ENCODE measurements around the gene GRM8.

GRM8 gene

GRCh38 chr7:127252778-127253280, at the start of gene GRM8:
TSS of gene GRM8 (minus strand) at chr7:127252941.
- DNase-seq (ENCODE audit: low read depth in 2 of 2): peak in 1 of 2 donors; percentile 6

GRCh38 chr7:127290801-127291361, 38.1 kb upstream of the GRM8 start:
- no peak for DNase-seq (ENCODE audit: low read depth in 2 of 2)

GRCh38 chr7:127290116-127290655, 37.4 kb upstream of the GRM8 start:
- DNase-seq (ENCODE audit: low read depth in 2 of 2): no peak

- no peak for DNase-seq (ENCODE audit: low read depth in 2 of 2)
Observed at GRCh38 chr7:127287133-127287532, 34.4 kb upstream of the GRM8 start.

- no peak for DNase-seq (ENCODE audit: low read depth in 2 of 2)
Observed at GRCh38 chr7:127270093-127270492, 17.4 kb upstream of the GRM8 start.

GRCh38 chr7:127266047-127266446, 13.3 kb upstream of the GRM8 start:
- no peak for DNase-seq (ENCODE audit: low read depth in 2 of 2)

- no peak for DNase-seq (ENCODE audit: low read depth in 2 of 2)
Observed at GRCh38 chr7:127264219-127264618, 11.5 kb upstream of the GRM8 start.

GRCh38 chr7:127258111-127258510, 5.4 kb upstream of the GRM8 start:
- no peak for DNase-seq (ENCODE audit: low read depth in 2 of 2)

- no peak for DNase-seq (ENCODE audit: low read depth in 2 of 2)
Observed at GRCh38 chr7:127257086-127257485, 4.3 kb upstream of the GRM8 start.

- no peak for DNase-seq (ENCODE audit: low read depth in 2 of 2)
Observed at GRCh38 chr7:127256041-127256725, 3.4 kb upstream of the GRM8 start.

- DNase-seq (ENCODE audit: low read depth in 2 of 2): no peak
Observed at GRCh38 chr7:127254163-127254684, 1.5 kb upstream of the GRM8 start.

- peak; percentile 49 to 51 for DNase-seq (ENCODE audit: low read depth in 2 of 2)
Observed at GRCh38 chr7:127253281-127254162, 781 bp upstream of the GRM8 start.

- DNase-seq (ENCODE audit: low read depth in 2 of 2): no peak
Observed at GRCh38 chr7:127252377-127252713, 396 bp downstream of the GRM8 start.

- no peak for DNase-seq (ENCODE audit: low read depth in 2 of 2)
Observed at GRCh38 chr7:127251465-127252376, 1.0 kb downstream of the GRM8 start.

GRCh38 chr7:127251036-127251464, 1.7 kb downstream of the GRM8 start:
- DNase-seq (ENCODE audit: low read depth in 2 of 2): no peak

GRCh38 chr7:127250312-127251035, 2.3 kb downstream of the GRM8 start:
- DNase-seq (ENCODE audit: low read depth in 2 of 2): no peak

- DNase-seq (ENCODE audit: low read depth in 2 of 2): no peak
Observed at GRCh38 chr7:127245607-127246006, 7.1 kb downstream of the GRM8 start.

- no peak for DNase-seq (ENCODE audit: low read depth in 2 of 2)
Observed at GRCh38 chr7:127245002-127245401, 7.7 kb downstream of the GRM8 start.

- no peak for DNase-seq (ENCODE audit: low read depth in 2 of 2)
Observed at GRCh38 chr7:127239814-127240213, 12.9 kb downstream of the GRM8 start.

GRCh38 chr7:127233630-127234029, 19.1 kb downstream of the GRM8 start:
- DNase-seq (ENCODE audit: low read depth in 2 of 2): no peak

Measured in stimulated activated CD4-positive, alpha-beta T cell treated with anti-CD3 and anti-CD28 coated beads, Interleukin-4, amount 100 ng/mL, for 48 hours (primary cell).